Spleen (tissue), 11 donors: ENCODE measurements around the gene HOXB7. TPM values are rescaled to one million over a fixed set of nuclear protein-coding genes. Genes with fewer than 3 reads are reported as not detected.
A peak's percentile ranks its signal among the peaks of the same experiment; 100 is the strongest.

Experiments used
- DNase-seq: peaks from one replicate; pipeline ENCODE4 v3.0.0-alpha.2; 2020
- H3K27ac ChIP-seq, 8 donors: fragments of 200-600 bp; sonication (generic) in 7 of 8; 1 replicate in 4 of 8; 2 replicates in 4 of 8; pipeline versions ENCODE4 v1.5.0 to v1.8.0; 2016 to 2021; ENCODE audit warnings: inconsistent platforms in 4 of 8, mild to moderate bottlenecking in 4 of 8, moderate library complexity in 1 of 8
- H3K27me3 ChIP-seq, 7 donors: fragments of 200-600 bp; sonication (generic) in 6 of 7; replicated peaks in 1 of 7; 1 replicate in 4 of 7; 2 replicates in 3 of 7; pipeline versions ENCODE4 v1.5.0 to v1.8.0; 2016 to 2021; ENCODE audit warnings: inconsistent platforms in 3 of 7, mild to moderate bottlenecking in 1 of 7
- H3K36me3 ChIP-seq, 6 donors: fragments of 200-600 bp; sonication (generic) in 5 of 6; 1 replicate in 4 of 6; 2 replicates in 2 of 6; pipeline versions ENCODE4 v1.5.0 to v1.8.0; 2016 to 2021; ENCODE audit warnings: inconsistent platforms in 2 of 6
- H3K4me1 ChIP-seq, 6 donors: fragments of 200-600 bp; sonication (generic) in 5 of 6; 1 replicate in 3 of 6; 2 replicates in 3 of 6; pipeline versions ENCODE4 v1.5.0 to v1.8.0; 2016 to 2021; ENCODE audit warnings: inconsistent platforms in 3 of 6
- H3K4me3 ChIP-seq, 8 donors: fragments of 200-600 bp; sonication (generic) in 7 of 8; 1 replicate in 4 of 8; 2 replicates in 4 of 8; pipeline versions ENCODE4 v1.5.0 to v1.8.0; 2016 to 2021; ENCODE audit warnings: inconsistent platforms in 4 of 8, mild to moderate bottlenecking in 4 of 8, moderate library complexity in 2 of 8
- H3K9me3 ChIP-seq, 8 donors: fragments of 200-600 bp; sonication (generic) in 7 of 8; 1 replicate in 4 of 8; 2 replicates in 4 of 8; pipeline versions ENCODE4 v1.5.0 to v1.8.0; 2016 to 2021; ENCODE audit warnings: inconsistent platforms in 4 of 8
- POLR2A ChIP-seq, 3 donors: fragments of 450-650 bp; IDR thresholded peaks; one replicate each; pipeline ENCODE4 v1.5.1; 2017; ENCODE audit warnings: antibody characterized with exemption in 3 of 3, mild to moderate bottlenecking in 1 of 3
- POLR2AphosphoS5 ChIP-seq, 3 donors: sonication (generic); formaldehyde crosslinking; IDR thresholded peaks; one replicate each; pipeline ENCODE4 v1.5.1; 2017; ENCODE audit warnings: antibody characterized with exemption in 3 of 3
- WGBS, 5 donors: extraction: QIAGEN DNeasy Blood & Tissue Kit in 3 of 5; methylation state at CpG; one replicate each; pipeline versions ENCODE4 v1.1.5 to v1.1.7; 2013 to 2018; 5-methylcytosine and 5-hydroxymethylcytosine counted together
- intact Hi-C: fragments of 100-400 bp; cut with DNase I; formaldehyde crosslinking; loops from one replicate; pipeline ENCODE4 v1.15.0; 2023; ENCODE audit warnings: low total_unique reads
- polyA plus RNA-seq, 3 donors: library from polyadenylated mRNA; stranded (reverse); fragments of 200-250 nt; gene quantifications; one replicate each; pipeline ENCODE4 v1.2.1, GENCODE V29; 2013
- total RNA-seq, 7 donors: library from RNA; depleted of rRNA in 3 of 7; stranded (reverse); fragments of >200 nt in 3 of 7; fragmentation: NEBNext Ultra II Directional in 4 of 7; extraction: Animal tissue kit (Norgen Biotek cat#: 25700) in 4 of 7; gene quantifications; one replicate each; pipeline versions ENCODE4 v1.1.0 to v1.2.1, GENCODE V29; 2016 to 2021
- TF ChIP-seq, protein P1 (sequence below), 11 experiments: fragments of 200-600 bp in 7 of 11; fragments of 450-650 bp in 4 of 11; sonication (generic) in 4 of 11; IDR thresholded peaks in 8 of 11; conservative IDR thresholded peaks in 3 of 11; 1 replicate in 7 of 11; 2 replicates in 4 of 11; pipeline versions ENCODE4 v1.4.0 to v1.8.0; 2016 to 2021; ENCODE audit warnings: antibody characterized with exemption in 11 of 11, inconsistent platforms in 4 of 11, mild to moderate bottlenecking in 1 of 11
- donor health status: healthy with polysubstance abuse.
- donor health status: DM: no; HTN: no; CAD: no; lungs with moderate emphysema.
- donor health status: DM: no; HTN: no; CAD: no.
- donor health status: Bipolar disorder and iron deficiency.
- donor health status: healthy.
- donor health status: DM: no; HTN: no; CAD: no.
- donor health status: DM: yes; HTN: yes; CAD: no.

Gene HOXB7
- total and polyA plus RNA-seq, 10 donors, result 1.3 to 7.5 (median 3.1) TPM

DNA sequence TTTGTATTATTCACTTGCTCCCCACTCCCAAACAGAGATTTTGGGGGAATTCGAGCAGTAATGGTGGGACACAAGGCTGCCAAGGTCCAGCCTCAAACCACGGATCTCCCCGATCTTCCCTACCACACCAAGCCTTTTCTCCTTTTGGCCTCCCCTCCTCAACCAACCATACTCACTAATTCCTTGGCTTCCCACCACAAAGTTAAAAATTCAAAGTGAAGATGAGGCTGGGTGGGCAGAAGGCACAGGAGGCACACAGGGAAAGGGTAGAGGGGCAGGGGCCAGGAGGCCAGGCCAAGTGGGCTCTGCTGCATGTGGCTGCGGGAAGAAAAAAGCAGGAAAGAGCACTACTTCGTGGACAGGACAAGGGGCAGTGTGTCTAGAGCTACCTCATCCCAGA, 47.9 kb downstream of the HOXB7 start:
- H3K4me3 ChIP-seq, result peak overlapping the region in 3 of 8 donors; percentile 26 to 59 (median 42)
- WGBS, 5 donors, result 78 to 88% (median 84%) methylated on average over 5 of the region's 5 CpGs
- no peak for DNase-seq
- no peaks in the 10 kb centered on the region for H3K36me3 ChIP-seq
- H3K9me3 ChIP-seq, result no peaks in the 10 kb centered on the region
- peak overlapping the region in 7 of 8 donors; percentile 25 to 89 (median 68) for H3K27ac ChIP-seq
- TF ChIP-seq POLR2A (IDR thresholded peaks at IDR 0.05), result no peak
- no peak for TF ChIP-seq POLR2AphosphoS5 (IDR thresholded peaks at IDR 0.05)
- H3K27me3 ChIP-seq, result peaks cover 0 to 69% (median 9%) of the 10 kb centered on the region in 7 donors
- peaks cover 0 to 73% (median 10%) of the 10 kb centered on the region in 6 donors for H3K4me1 ChIP-seq
- intact Hi-C loops, result no loop called here

DNA sequence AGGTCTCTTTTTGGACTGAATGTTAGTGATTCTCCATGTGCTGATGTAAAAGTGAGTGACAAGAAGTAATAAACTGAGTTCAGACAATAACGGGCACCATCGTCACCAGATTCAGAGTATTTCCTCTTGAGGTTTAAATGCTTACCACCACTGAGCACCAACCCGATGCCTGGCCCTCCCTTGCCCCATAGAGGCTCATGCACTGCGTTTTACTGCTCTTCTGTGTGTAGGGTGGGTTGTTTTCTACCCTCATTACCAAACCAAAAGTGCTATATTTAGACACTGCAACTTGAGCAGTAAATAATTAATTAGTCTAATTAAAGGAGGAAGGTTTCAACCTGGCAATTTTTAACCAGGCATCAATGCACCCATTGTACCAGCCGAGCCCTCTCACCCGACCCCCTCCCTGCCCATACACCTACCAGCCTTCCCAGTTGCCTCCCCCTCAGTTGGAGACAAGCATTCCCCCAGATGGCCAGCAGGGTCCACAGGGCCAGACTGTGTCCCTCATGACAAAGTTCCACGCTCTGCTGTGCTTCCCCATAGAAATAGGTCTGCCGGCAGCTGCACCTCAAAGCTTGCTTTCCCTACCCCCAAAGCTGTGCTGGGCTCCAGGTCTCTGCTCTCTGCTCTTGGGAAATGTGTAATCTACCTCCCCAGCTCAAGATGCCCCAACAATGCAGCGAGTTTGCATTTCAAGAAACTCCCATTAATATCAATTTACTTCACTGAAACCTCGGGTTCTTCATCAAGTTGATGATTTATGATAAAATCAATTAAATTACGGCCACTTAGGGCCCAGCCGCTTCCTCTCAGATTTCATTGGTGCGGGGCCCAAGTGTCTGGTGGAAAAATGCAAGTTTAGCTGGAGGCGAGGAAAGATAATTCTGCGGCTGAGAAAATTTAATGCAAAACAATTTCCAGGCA, 48.7 kb downstream of the HOXB7 start:
- intact Hi-C loops, result no loop called here
- Histone ChIP-seq H3K27me3 (peaks cover 0 to 69% (median 8%) of the 10 kb centered on the region in 7 donors), H3K4me3 (peak overlapping the region in 2 of 8 donors; percentile 42 to 59), H3K4me1 (peaks cover 0 to 73% (median 8%) of the 10 kb centered on the region in 6 donors), H3K9me3 (no peaks in the 10 kb centered on the region), H3K27ac (peak overlapping the region in 6 of 8 donors; percentile 25 to 89 (median 64)), H3K36me3 (no peaks in the 10 kb centered on the region)
- DNase-seq, result no peak
- 62 to 67% (median 65%) methylated on average over 15 of the region's 15 CpGs for WGBS, 5 donors
- TF ChIP-seq, protein P1, sequence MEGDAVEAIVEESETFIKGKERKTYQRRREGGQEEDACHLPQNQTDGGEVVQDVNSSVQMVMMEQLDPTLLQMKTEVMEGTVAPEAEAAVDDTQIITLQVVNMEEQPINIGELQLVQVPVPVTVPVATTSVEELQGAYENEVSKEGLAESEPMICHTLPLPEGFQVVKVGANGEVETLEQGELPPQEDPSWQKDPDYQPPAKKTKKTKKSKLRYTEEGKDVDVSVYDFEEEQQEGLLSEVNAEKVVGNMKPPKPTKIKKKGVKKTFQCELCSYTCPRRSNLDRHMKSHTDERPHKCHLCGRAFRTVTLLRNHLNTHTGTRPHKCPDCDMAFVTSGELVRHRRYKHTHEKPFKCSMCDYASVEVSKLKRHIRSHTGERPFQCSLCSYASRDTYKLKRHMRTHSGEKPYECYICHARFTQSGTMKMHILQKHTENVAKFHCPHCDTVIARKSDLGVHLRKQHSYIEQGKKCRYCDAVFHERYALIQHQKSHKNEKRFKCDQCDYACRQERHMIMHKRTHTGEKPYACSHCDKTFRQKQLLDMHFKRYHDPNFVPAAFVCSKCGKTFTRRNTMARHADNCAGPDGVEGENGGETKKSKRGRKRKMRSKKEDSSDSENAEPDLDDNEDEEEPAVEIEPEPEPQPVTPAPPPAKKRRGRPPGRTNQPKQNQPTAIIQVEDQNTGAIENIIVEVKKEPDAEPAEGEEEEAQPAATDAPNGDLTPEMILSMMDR (IDR thresholded peaks at IDR 0.05 in 8 of 11, conservative IDR thresholded peaks at IDR 0.05 in 3 of 11), result peak in 1 of 11 experiments; percentile 25
- TF ChIP-seq POLR2A (IDR thresholded peaks at IDR 0.05), result no peak

DNA sequence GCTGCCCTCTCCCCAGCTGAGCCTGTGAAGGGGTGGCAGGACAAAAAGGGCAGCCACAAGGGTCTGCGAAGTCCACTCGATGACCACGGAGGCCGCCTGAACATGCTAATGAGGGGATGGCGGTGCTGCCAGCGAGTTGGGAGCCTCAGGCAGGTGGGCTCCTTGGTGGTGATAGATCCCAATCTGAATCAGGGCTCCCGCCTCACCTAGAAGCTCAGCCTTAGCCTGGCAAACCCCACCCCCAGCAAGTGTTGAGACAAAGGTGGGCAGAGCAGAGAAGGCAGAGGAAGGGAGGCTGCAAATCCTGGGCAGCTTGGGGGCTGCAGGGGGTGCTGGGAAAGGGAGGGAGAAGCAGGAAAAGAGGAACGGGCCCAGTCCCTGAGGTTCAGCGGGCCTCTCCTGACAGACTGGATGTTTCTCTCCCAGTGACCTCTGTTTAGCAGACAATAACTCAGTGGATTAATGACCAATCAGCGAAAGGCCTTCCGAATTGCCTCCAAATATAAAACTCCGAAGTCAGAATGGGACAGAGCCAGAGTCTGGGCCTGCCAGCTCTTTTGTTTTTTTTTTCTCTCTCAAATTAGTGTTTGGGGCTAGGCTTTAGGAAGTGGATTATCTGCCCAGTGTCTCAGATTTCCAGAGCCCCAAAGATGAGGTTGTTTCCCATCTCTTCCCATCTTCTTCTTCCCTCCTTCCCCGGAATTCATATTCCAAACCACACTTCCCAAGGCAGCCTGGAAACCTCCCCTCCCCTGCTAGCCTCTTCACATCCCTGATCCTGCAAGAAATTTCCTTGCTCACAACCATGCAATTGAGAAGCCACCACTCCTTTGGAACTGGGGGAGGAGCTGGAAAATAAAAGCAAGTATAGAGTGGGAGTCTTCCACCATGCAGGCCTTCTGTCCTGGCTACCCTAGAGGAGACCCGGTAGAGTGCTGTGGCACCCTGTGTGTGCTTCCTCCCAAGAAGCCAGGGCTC, 50.7 kb downstream of the HOXB7 start:
- peak overlapping the region in 7 of 8 donors; percentile 5 to 94 (median 55) for H3K27ac ChIP-seq
- peaks cover 0 to 70% (median 8%) of the 10 kb centered on the region in 7 donors for H3K27me3 ChIP-seq
- no peaks in the 10 kb centered on the region for H3K9me3 ChIP-seq
- no peak overlapping the region for H3K4me3 ChIP-seq
- peaks cover 0 to 75% (median 16%) of the 10 kb centered on the region in 6 donors for H3K4me1 ChIP-seq
- TF ChIP-seq POLR2AphosphoS5 (IDR thresholded peaks at IDR 0.05) (no peak), POLR2A (IDR thresholded peaks at IDR 0.05) (no peak)
- TF ChIP-seq, protein P1 (IDR thresholded peaks at IDR 0.05 in 8 of 11, conservative IDR thresholded peaks at IDR 0.05 in 3 of 11), result no peak
- WGBS, 5 donors, result 72 to 79% (median 78%) methylated on average over 13 to 14 of the region's 14 CpGs
- intact Hi-C loops, result no loop called here
- DNase-seq, result no peak
- no peaks in the 10 kb centered on the region for H3K36me3 ChIP-seq

DNA sequence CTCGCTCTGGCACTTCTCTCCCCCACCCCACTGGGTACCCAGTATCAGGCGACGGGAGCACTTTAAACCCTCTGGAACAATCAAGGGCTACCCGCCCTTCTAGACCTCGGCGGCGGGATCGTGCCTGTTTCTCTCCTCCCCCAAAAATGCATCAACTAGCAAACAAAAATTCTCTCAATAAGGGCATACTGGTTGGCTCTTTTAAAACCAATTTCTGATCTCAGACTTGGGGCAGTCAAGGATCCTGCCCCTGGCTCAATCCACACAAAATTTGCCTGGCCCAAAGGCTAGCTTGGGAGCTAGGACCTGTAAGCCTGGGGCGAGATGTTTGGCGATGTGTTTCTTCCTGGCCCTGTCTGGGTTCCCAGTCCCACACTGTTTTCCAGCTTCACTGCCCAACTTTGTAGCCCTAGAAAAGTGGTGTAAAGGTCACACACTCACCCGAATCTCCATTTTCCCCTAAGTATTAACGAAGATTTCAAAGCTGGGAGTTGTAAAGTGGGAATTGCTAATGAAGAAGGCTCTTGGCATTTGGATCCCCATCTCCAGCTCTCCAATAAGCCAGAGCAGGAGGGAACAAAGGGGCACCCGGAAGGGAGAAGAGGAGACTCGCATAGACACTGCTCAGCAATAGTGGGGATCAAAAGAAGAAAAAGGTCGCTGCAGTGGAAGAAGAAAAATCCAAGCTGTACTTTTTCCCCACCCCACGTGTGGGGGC, 51.5 kb downstream of the HOXB7 start:
- intact Hi-C loops, result no loop called here
- 72 to 91% (median 81%) methylated on average over 16 of the region's 16 CpGs for WGBS, 5 donors
- H3K27ac ChIP-seq, result peak overlapping the region in 7 of 8 donors; percentile 5 to 94 (median 55)

More for the DNA sequence above, 51.5 kb downstream of the HOXB7 start:
- Histone ChIP-seq H3K9me3 (no peaks in the 10 kb centered on the region), H3K36me3 (no peaks in the 10 kb centered on the region), H3K4me3 (no peak overlapping the region), H3K4me1 (peaks cover 0 to 68% (median 16%) of the 10 kb centered on the region in 6 donors), H3K27me3 (peaks cover 0 to 70% (median 8%) of the 10 kb centered on the region in 7 donors)
- TF ChIP-seq POLR2AphosphoS5 (IDR thresholded peaks at IDR 0.05), result no peak
- no peak for TF ChIP-seq POLR2A (IDR thresholded peaks at IDR 0.05)
- TF ChIP-seq, protein P1 (IDR thresholded peaks at IDR 0.05 in 8 of 11, conservative IDR thresholded peaks at IDR 0.05 in 3 of 11), result no peak
- DNase-seq, result no peak
